ENCODE measurements around the gene UGDH.
A peak's percentile ranks its signal among the peaks of the same experiment; 100 is the strongest.
"Not testable (repeated sequence)": the region's sequence is repeated elsewhere in the genome, so short reads cannot be mapped to it uniquely, and the experiment has no call there.

Gene UGDH

GRCh38 chr4:39527296-39528060 is at the start of gene UGDH:
Gene UGDH, minus strand, starts transcription at chr4:39527439. Its CDS starts 5,927 bp downstream, at chr4:39521512.
- peak; percentile 83 for DNase-seq

- DNase-seq, result no peak
Observed at GRCh38 chr4:39574946-39575345, 47.7 kb upstream of the UGDH start.

- no peak for DNase-seq
Observed at GRCh38 chr4:39571504-39571903, 44.3 kb upstream of the UGDH start.

- no peak for DNase-seq
Observed at GRCh38 chr4:39571054-39571453, 43.8 kb upstream of the UGDH start.

GRCh38 chr4:39569209-39569608 is 42.0 kb upstream of the UGDH start:
- no peak for DNase-seq

GRCh38 chr4:39568805-39569204 is 41.6 kb upstream of the UGDH start:
- no peak for DNase-seq

- DNase-seq, result no peak
Observed at GRCh38 chr4:39565878-39566600, 38.8 kb upstream of the UGDH start.

- DNase-seq, result no peak
Observed at GRCh38 chr4:39563346-39563847, 36.2 kb upstream of the UGDH start.

- DNase-seq, result no peak
Observed at GRCh38 chr4:39562792-39563191, 35.6 kb upstream of the UGDH start.

- no peak for DNase-seq
Observed at GRCh38 chr4:39559626-39560025, 32.4 kb upstream of the UGDH start.

GRCh38 chr4:39555472-39555871 is 28.2 kb upstream of the UGDH start:
- no peak for DNase-seq

- DNase-seq, result no peak
Observed at GRCh38 chr4:39548425-39549067, 21.3 kb upstream of the UGDH start.

- DNase-seq, result no peak
Observed at GRCh38 chr4:39544580-39545315, 17.5 kb upstream of the UGDH start.

- DNase-seq, result not testable (repeated sequence)
Observed at GRCh38 chr4:39544080-39544479, 16.8 kb upstream of the UGDH start.

GRCh38 chr4:39543034-39543433 is 15.8 kb upstream of the UGDH start:
- DNase-seq, result no peak

GRCh38 chr4:39542611-39543012 is 15.4 kb upstream of the UGDH start:
- DNase-seq, result no peak

- DNase-seq, result no peak
Observed at GRCh38 chr4:39541987-39542610, 14.9 kb upstream of the UGDH start.

- DNase-seq, result no peak
Observed at GRCh38 chr4:39539089-39539611, 11.9 kb upstream of the UGDH start.

- no peak for DNase-seq
Observed at GRCh38 chr4:39533541-39533940, 6.3 kb upstream of the UGDH start.

- not testable (repeated sequence) for DNase-seq
Observed at GRCh38 chr4:39532237-39532636, 5.0 kb upstream of the UGDH start.

GRCh38 chr4:39530682-39531081 is 3.4 kb upstream of the UGDH start:
- DNase-seq, result no peak

GRCh38 chr4:39529534-39529933 is 2.3 kb upstream of the UGDH start:
- no peak for DNase-seq

Measured in NCI-H1694 (cell line).